WTC11 (cell line): ENCODE results near the gene F8A3. TPM values are rescaled to one million over a fixed set of nuclear protein-coding genes. Genes with fewer than 3 reads are reported as not detected.

ENCODE experiments used
- microRNA-seq: library from miRNA; unstranded; fragments of <30 nt; microRNA quantifications from one replicate; pipeline ENCODE4 v1.2.0, GENCODE V29; 2022; ENCODE audit warnings: borderline number of aligned reads
- total RNA-seq: library from RNA; stranded (reverse); gene quantifications from 3 replicates; pipeline ENCODE4 v1.2.3, GENCODE V29; 2021

Gene F8A3
- total RNA-seq, 1 experiment from 2014 or later = 7.4 TPM

Small RNA genes within 50 kb of the gene (microRNA-seq; reads per million reads assigned to microRNA genes)
- not detected for gene MIR1184-3

Other genes starting within 250 kb of the F8A3 start
- gene VBP1, start 242.2 kb downstream of the F8A3 start, total RNA-seq = 50.5 to 69.3 TPM (median 60.0 TPM) in 3 replicates
- 6.9 to 8.0 TPM (median 7.2 TPM) in 3 replicates for gene RAB39B, start 194.1 kb downstream of the F8A3 start, total RNA-seq
- gene CLIC2, start 124.0 kb downstream of the F8A3 start, total RNA-seq = 0.66 to 1.3 TPM (median 1.1 TPM) in 3 replicates
- gene F8A2, start 76.5 kb downstream of the F8A3 start, total RNA-seq = not detected in 3 replicates
- 2.6 to 3.6 TPM (median 3.3 TPM) in 3 replicates for gene SPRY3, start 154.0 kb upstream of the F8A3 start, total RNA-seq
- gene TMLHE, start 154.3 kb upstream of the F8A3 start, total RNA-seq = 10.8 to 13.8 TPM (median 11.2 TPM) in 3 replicates